Endothelial cell of umbilical vein (primary cell): ENCODE results near the gene CKS1B. TPM values are rescaled to one million over a fixed set of nuclear protein-coding genes. Genes with fewer than 3 reads are reported as not detected.

ENCODE experiments used
- BruUV-seq: library from RNA; stranded (reverse); fragments of 400-500 nt; replicated peaks from 2 replicates; lab custom pipeline; 2021; lab: Mats Ljungman, UMichigan
- CTCF ChIA-PET: fragments of 300-600, 350-600 bp; sonication (Branson Sonifier 250); formaldehyde crosslinking; loops from one replicate; lab custom pipeline; 2021; ENCODE audit warnings: antibody characterized with exemption, inconsistent platforms; lab: Charles Lee
- POLR2A ChIA-PET: fragments of 300-600, 350-600 bp; sonication (Branson Sonifier 250); formaldehyde crosslinking; loops from one replicate; lab custom pipeline; 2021; ENCODE audit warnings: antibody characterized with exemption, inconsistent platforms; lab: Charles Lee
- DNase-seq: peaks from one replicate; pipeline ENCODE4 v3.0.0-alpha.2; 2011; ENCODE audit warnings: low read depth, low spot score
- FAIRE-seq: peaks from 2 replicates; lab custom pipeline; 2011; peaks lifted over from hg19 to GRCh38; lab: Jason Lieb, UNC
- H2AFZ ChIP-seq: 2 replicates; pipeline ENCODE4 v1.6.0; 2012; ENCODE audit warnings: low read depth, low read length, control low read depth, inconsistent platforms
- H3K27ac ChIP-seq: 2 replicates; pipeline ENCODE4 v1.5.1; 2011; ENCODE audit warnings: low read depth, mild to moderate bottlenecking, control low read depth, low read length, moderate library complexity; ENCODE audit not compliant: insufficient read depth
- H3K27me3 ChIP-seq, 2 experiments: 2 replicates each; pipeline versions ENCODE4 v1.6.0 to v1.6.1; 2011; ENCODE audit warnings: low read length in 2 of 2, mixed read lengths in 1 of 2; ENCODE audit not compliant: control insufficient read depth in 2 of 2, insufficient read depth in 2 of 2
- H3K36me3 ChIP-seq, 2 experiments: 2 replicates in 1 of 2; 3 replicates in 1 of 2; pipeline ENCODE4 v1.5.1; 2011; ENCODE audit warnings: low read length in 2 of 2, mild to moderate bottlenecking in 1 of 2, moderate library complexity in 1 of 2; ENCODE audit not compliant: control insufficient read depth in 2 of 2, insufficient read depth in 2 of 2; ENCODE audit errors: extremely low read depth in 1 of 2
- H3K4me1 ChIP-seq: 3 replicates; pipeline ENCODE4 v1.5.1; 2011; ENCODE audit warnings: mild to moderate bottlenecking, low read length; ENCODE audit not compliant: control insufficient read depth, insufficient read depth; ENCODE audit errors: extremely low read depth
- H3K4me2 ChIP-seq: 2 replicates; pipeline ENCODE4 v1.6.1; 2011; ENCODE audit warnings: low read length, control low read depth, mixed read lengths; ENCODE audit not compliant: insufficient read depth
- H3K4me3 ChIP-seq, 3 experiments: fragments of 200-600 bp in 1 of 3; sonication (generic), shearing (Covaris generic) in 1 of 3; replicated peaks in 1 of 3; 2 replicates each; pipeline ENCODE4 v1.5.1; 2011 to 2016; ENCODE audit warnings: control low read depth in 3 of 3, low read length in 3 of 3, mild to moderate bottlenecking in 2 of 3, inconsistent platforms in 1 of 3, low read depth in 1 of 3, moderate library complexity in 1 of 3; ENCODE audit not compliant: insufficient read depth in 1 of 3
- H3K79me2 ChIP-seq: 2 replicates; pipeline ENCODE4 v1.6.0; 2012; ENCODE audit warnings: low read length, inconsistent platforms; ENCODE audit not compliant: control insufficient read depth, insufficient read depth
- H3K9ac ChIP-seq: replicated peaks from 2 replicates; pipeline ENCODE3; 2011; ENCODE audit warnings: low read length, control low read depth; ENCODE audit not compliant: insufficient read depth; ENCODE audit errors: extremely low read depth
- H3K9me1 ChIP-seq: replicated peaks from 3 replicates; pipeline ENCODE4 v1.6.0; 2011; ENCODE audit warnings: mild to moderate bottlenecking, low read length; ENCODE audit not compliant: control insufficient read depth, insufficient read depth; ENCODE audit errors: extremely low read depth
- H3K9me3 ChIP-seq: replicated peaks from 2 replicates; pipeline ENCODE4 v1.5.1; 2012; ENCODE audit warnings: low read length, inconsistent platforms; ENCODE audit not compliant: control insufficient read depth, insufficient read depth
- H4K20me1 ChIP-seq: replicated peaks from 2 replicates; pipeline ENCODE3; 2011; ENCODE audit warnings: mild to moderate bottlenecking, low read length; ENCODE audit not compliant: control insufficient read depth, insufficient read depth; ENCODE audit errors: extremely low read depth
- EZH2 ChIP-seq: IDR thresholded peaks from 2 replicates; pipeline ENCODE4 v1.6.1; 2012; ENCODE audit warnings: borderline replicate concordance, low read depth, mild to moderate bottlenecking, moderate library complexity, low read length, inconsistent platforms; ENCODE audit not compliant: severe bottlenecking
- FOS ChIP-seq: IDR thresholded peaks from 2 replicates; pipeline ENCODE4 v1.6.1; 2011; ENCODE audit warnings: mild to moderate bottlenecking, low read length, moderate library complexity, borderline replicate concordance; ENCODE audit not compliant: insufficient read depth
- GATA2 ChIP-seq: IDR thresholded peaks from 2 replicates; pipeline ENCODE4 v1.7.0; 2011; ENCODE audit warnings: low read depth, mild to moderate bottlenecking, moderate library complexity, mixed read lengths, low read length; ENCODE audit not compliant: insufficient read length, insufficient read depth
- JUN ChIP-seq: IDR thresholded peaks from 2 replicates; pipeline ENCODE4 v1.6.1; 2011; ENCODE audit warnings: borderline replicate concordance, low read depth; ENCODE audit not compliant: insufficient read length, insufficient read depth
- MYC ChIP-seq: IDR thresholded peaks from one replicate; pipeline ENCODE4 v1.6.1; 2011; ENCODE audit warnings: mild to moderate bottlenecking, low read depth, low read length
- POLR2A ChIP-seq: IDR thresholded peaks from 2 replicates; pipeline ENCODE4 v1.6.1; 2012; ENCODE audit warnings: low read depth, mild to moderate bottlenecking, control low read depth, low read length
- POLR2AphosphoS5 ChIP-seq: IDR thresholded peaks from 2 replicates; pipeline ENCODE4 v1.6.1; 2012; ENCODE audit warnings: low read depth, mild to moderate bottlenecking, control low read depth, low read length, moderate library complexity; ENCODE audit not compliant: insufficient read depth
- dilution Hi-C: fragments of 300-500 bp; cut with MboI; formaldehyde crosslinking; loops from one replicate; pipeline ENCODE4 v1.15.0; 2019; ENCODE audit warnings: low sequenced_read_pairs; ENCODE audit not compliant: extremely low pct_ligation_motif_present
- intact Hi-C: fragments of 100-400 bp; cut with micrococcal nuclease; formaldehyde crosslinking; loops from one replicate; pipeline ENCODE4 v1.10.0; 2022
- polyA plus RNA-seq, 4 experiments: library from polyadenylated mRNA; depleted of rRNA in 3 of 4; stranded (reverse) in 3 of 4; unstranded in 1 of 4; fragments of >200 nt; gene quantifications; 2 replicates each; pipeline versions ENCODE4 v1.2.1 to v1.2.3, GENCODE V29; 2011 to 2012; ENCODE audit warnings: missing spikeins in 1 of 4
- total RNA-seq: library from RNA; stranded (reverse); gene quantifications from 2 replicates; pipeline ENCODE4 v1.2.3, GENCODE V29; 2021
- TF ChIP-seq, protein P1 (sequence below): IDR thresholded peaks from 2 replicates; pipeline ENCODE4 v1.6.1; 2011; ENCODE audit not compliant: insufficient read depth, insufficient read length
- TF ChIP-seq, protein P2 (sequence below), 2 donors: IDR thresholded peaks; 1 replicate in 1 of 2; 2 replicates in 1 of 2; pipeline ENCODE4 v1.5.1; 2011; ENCODE audit warnings: low read length in 2 of 2, mild to moderate bottlenecking in 2 of 2, moderate library complexity in 2 of 2, control low read depth in 1 of 2, inconsistent platforms in 1 of 2, low read depth in 1 of 2; ENCODE audit not compliant: insufficient read depth in 1 of 2; ENCODE audit errors: extremely low read depth in 1 of 2

Gene CKS1B
- total and polyA plus RNA-seq, 2 donors (not counting 3 experiments of a cell fraction or from before 2014, with no cell fraction given) = 126 to 280 TPM

DNA sequence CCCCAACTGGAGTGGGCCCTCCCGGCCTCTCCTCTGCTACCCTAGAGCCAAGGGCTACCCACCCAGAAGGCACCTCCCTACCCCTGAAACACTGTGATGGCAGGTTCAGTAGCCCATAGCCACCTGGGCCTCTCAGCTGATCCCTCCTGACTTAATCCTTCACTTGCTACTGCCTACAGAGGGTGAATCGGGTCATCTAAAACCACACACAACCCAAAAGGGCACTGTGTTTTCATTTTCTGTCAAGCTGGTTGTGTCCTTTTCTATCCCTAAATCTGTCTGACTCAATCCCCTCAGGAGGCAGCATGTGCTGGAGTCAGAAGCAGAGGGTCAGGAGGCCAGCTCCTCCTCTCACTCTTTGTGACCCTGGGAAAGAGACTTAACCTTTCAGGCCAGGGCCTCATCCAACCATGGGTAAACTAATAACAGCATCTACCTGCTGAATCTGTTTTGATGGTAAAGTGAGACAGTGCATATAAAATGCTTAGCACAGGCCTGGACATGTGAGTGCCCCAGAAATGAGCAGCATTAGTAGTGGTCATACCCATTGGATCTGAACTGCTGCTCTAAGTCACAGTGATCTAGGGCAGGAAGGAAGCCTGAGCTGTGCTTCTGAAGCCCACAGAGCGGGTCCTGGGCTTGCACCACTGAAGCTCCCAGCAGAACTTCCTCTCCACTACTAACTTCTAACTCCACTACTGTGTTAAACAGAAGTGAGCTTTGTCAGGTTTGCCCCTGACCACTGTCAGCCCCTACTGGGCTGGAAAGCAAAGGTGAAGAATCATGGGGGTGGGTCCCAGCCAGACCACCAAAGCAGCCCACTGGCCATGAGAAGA lies 48.9 kb upstream of the CKS1B start:
- H3K79me2 ChIP-seq = no peaks in the 10 kb centered on the region
- H3K4me2 ChIP-seq = no peak overlapping the region
- DNase-seq (no peak), FAIRE-seq (no peak)
- no peak overlapping the region for H3K27ac ChIP-seq
- intact Hi-C loops = no loop called here
- TF ChIP-seq POLR2AphosphoS5 = no peak
- TF ChIP-seq FOS = no peak
- TF ChIP-seq JUN = no peak
- TF ChIP-seq POLR2A = no peak
- no peak for TF ChIP-seq EZH2
- no peak for TF ChIP-seq GATA2
- TF ChIP-seq, protein P1, sequence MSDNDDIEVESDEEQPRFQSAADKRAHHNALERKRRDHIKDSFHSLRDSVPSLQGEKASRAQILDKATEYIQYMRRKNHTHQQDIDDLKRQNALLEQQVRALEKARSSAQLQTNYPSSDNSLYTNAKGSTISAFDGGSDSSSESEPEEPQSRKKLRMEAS = no peak
- no peak for TF ChIP-seq MYC
- TF ChIP-seq, protein P2, sequence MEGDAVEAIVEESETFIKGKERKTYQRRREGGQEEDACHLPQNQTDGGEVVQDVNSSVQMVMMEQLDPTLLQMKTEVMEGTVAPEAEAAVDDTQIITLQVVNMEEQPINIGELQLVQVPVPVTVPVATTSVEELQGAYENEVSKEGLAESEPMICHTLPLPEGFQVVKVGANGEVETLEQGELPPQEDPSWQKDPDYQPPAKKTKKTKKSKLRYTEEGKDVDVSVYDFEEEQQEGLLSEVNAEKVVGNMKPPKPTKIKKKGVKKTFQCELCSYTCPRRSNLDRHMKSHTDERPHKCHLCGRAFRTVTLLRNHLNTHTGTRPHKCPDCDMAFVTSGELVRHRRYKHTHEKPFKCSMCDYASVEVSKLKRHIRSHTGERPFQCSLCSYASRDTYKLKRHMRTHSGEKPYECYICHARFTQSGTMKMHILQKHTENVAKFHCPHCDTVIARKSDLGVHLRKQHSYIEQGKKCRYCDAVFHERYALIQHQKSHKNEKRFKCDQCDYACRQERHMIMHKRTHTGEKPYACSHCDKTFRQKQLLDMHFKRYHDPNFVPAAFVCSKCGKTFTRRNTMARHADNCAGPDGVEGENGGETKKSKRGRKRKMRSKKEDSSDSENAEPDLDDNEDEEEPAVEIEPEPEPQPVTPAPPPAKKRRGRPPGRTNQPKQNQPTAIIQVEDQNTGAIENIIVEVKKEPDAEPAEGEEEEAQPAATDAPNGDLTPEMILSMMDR (IDR thresholded peaks at IDR 0.05; ENCODE audit: extremely low read depth in 1 of 2, insufficient read depth in 1 of 2, low read depth in 1 of 2, low read length in 2 of 2) = no peak
- no peaks in the 10 kb centered on the region for H3K9me1 ChIP-seq
- ChIA-PET CTCF (interaction anchor here (0.9 to 1.3 kb wide), 2 partner anchors 11 to 19 kb away, joined by 3 to 4 read pairs; partner anchors contain the start of gene PMVK), POLR2A (no interaction called here)
- no peak overlapping the region for H3K4me3 ChIP-seq
- H2AFZ ChIP-seq = no peak overlapping the region
- H3K36me3 ChIP-seq = peaks cover 0 to 18% of the 10 kb centered on the region in 2 experiments
- dilution Hi-C loops = no loop called here
- H3K9ac ChIP-seq = no peak overlapping the region
- no peaks in the 10 kb centered on the region for H3K4me1 ChIP-seq
- no peaks in the 10 kb centered on the region for H4K20me1 ChIP-seq
- no peaks in the 10 kb centered on the region for H3K27me3 ChIP-seq
- no peaks in the 10 kb centered on the region for H3K9me3 ChIP-seq
- no TSS peak for BruUV-seq
